ENCODE results near the gene UBR3. TPM values are rescaled to one million over a fixed set of nuclear protein-coding genes. Genes with fewer than 3 reads are reported as not detected.
A peak's percentile ranks its signal among the peaks of the same experiment; 100 is the strongest.

UBR3 gene
- total RNA-seq, 2 experiments from 2014 or later = 11.6 to 21.0 TPM

DNA sequence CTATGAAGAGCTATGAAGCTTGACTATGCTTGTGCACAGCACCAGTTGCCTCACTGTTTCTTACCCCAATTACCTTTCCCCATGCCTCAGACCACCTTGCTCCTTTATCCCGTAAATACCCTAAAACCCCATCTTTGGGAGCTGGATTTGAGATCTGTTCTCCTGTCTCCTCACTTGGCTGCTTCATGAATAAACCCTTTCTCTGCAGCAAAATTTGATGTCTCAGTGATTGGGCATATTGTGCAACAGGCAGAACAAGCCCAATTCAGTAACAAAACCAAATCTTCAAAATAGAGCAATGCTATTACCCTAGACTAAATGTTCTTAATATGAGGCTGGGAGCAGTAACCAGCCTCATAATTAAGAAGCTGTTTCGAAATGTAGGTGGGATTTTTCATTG is 32.1 kb upstream of the UBR3 start:
- CTCF ChIA-PET (ENCODE audit: unreplicated experiment) = no interaction called here
- H3K9me2 ChIP-seq (ENCODE audit: insufficient read depth, low read length) = no peaks in the 10 kb centered on the region
- H3K36me3 ChIP-seq (ENCODE audit: insufficient read depth, low read length) = no peaks in the 10 kb centered on the region
- H4K20me1 ChIP-seq (ENCODE audit: insufficient read depth, low read length) = peaks cover 7% of the 10 kb centered on the region; the same call in 1 of the 2 replicates
- H3K4me2 ChIP-seq (ENCODE audit: low read length) = no peak overlapping the region
- H3K27ac ChIP-seq (ENCODE audit: low read depth, low read length, poor library complexity, severe bottlenecking) = no peak overlapping the region
- H3K79me2 ChIP-seq (ENCODE audit: insufficient read depth, low read depth, low read length) = peaks cover 12% of the 10 kb centered on the region
- POLR2A ChIA-PET = interaction anchor here (0.7 to 1.6 kb wide), 4 partner anchors 18 to 185 kb away, joined by 3 read pairs; no protein-coding TSS in a partner anchor
- intact Hi-C loops (cut with micrococcal nuclease; ENCODE audit: unreplicated experiment) = loop anchor here (5.0 kb wide), 1 partner anchor 213 kb away; the partner anchor contains the start of gene PPIG
- peaks cover 10% of the 10 kb centered on the region for H3K4me1 ChIP-seq (ENCODE audit: insufficient read depth, low read length, poor library complexity, severe bottlenecking)
- no TSS peak for BruUV-seq (replicated peaks)
- H2AFZ ChIP-seq (ENCODE audit: low read length) = no peak overlapping the region
- no peak overlapping the region for H3K4me3 ChIP-seq (ENCODE audit: low read depth, low read length, poor library complexity, severe bottlenecking)
- DNase-seq (ENCODE audit: low spot score) = no peak
- H3K9me3 ChIP-seq (ENCODE audit: low read length) = no peaks in the 10 kb centered on the region
- TF ChIP-seq EZH2phosphoT487 (IDR thresholded peaks at IDR 0.05; ENCODE audit: borderline replicate concordance, low read depth, low read length) = no peak

DNA sequence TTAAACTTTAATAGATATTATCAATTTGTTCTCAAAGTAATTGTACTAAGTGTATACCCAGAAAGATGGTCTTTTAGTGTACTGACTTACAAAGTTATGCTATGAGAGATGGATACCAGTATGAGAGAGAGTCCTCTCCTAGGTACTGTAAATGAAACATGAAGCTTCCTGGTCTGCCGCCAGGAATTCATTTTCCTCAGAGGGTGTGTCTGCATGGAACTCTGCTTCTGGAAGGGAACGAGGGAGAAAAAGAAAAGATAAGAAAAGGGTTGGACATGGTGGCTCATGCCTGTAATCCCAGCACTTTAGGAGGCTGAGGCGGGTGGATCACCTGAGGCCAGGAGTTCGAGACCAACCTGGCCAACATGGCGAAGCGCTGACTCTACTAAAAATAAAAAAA is 30.8 kb upstream of the UBR3 start:
- Histone ChIP-seq H2AFZ (ENCODE audit: low read length) (no peak overlapping the region), H3K4me3 (ENCODE audit: low read depth, low read length, poor library complexity, severe bottlenecking) (no peak overlapping the region), H3K4me2 (ENCODE audit: low read length) (no peak overlapping the region), H3K36me3 (ENCODE audit: insufficient read depth, low read length) (peaks cover 7% of the 10 kb centered on the region), H3K79me2 (ENCODE audit: insufficient read depth, low read depth, low read length) (peaks cover 25% of the 10 kb centered on the region), H3K27ac (ENCODE audit: low read depth, low read length, poor library complexity, severe bottlenecking) (no peak overlapping the region), H4K20me1 (ENCODE audit: insufficient read depth, low read length) (peaks cover 7% of the 10 kb centered on the region; the same call in 1 of the 2 replicates), H3K9me3 (ENCODE audit: low read length) (no peaks in the 10 kb centered on the region), H3K9me2 (ENCODE audit: insufficient read depth, low read length) (no peaks in the 10 kb centered on the region), H3K4me1 (ENCODE audit: insufficient read depth, low read length, poor library complexity, severe bottlenecking) (peaks cover 17% of the 10 kb centered on the region)
- TF ChIP-seq EZH2phosphoT487 (IDR thresholded peaks at IDR 0.05; ENCODE audit: borderline replicate concordance, low read depth, low read length) (no peak), CTCF (conservative IDR thresholded peaks at IDR 0.05; ENCODE audit: low read length) (no peak)
- CTCF ChIA-PET (ENCODE audit: unreplicated experiment) = no interaction called here
- no peak for DNase-seq (ENCODE audit: low spot score)
- intact Hi-C loops (cut with micrococcal nuclease; ENCODE audit: unreplicated experiment) = loop anchor here (5.0 kb wide), 1 partner anchor 214 kb away; the partner anchor contains the start of gene PPIG
- POLR2A ChIA-PET = no interaction called here
- BruUV-seq (replicated peaks) = no TSS peak

GRCh38 chr2:169797601-169798000 is 29.7 kb upstream of the UBR3 start:
- H3K4me3 ChIP-seq (ENCODE audit: low read depth, low read length, poor library complexity, severe bottlenecking) = no peak overlapping the region
- H3K27ac ChIP-seq (ENCODE audit: low read depth, low read length, poor library complexity, severe bottlenecking) = no peak overlapping the region
- peak overlapping the region; percentile 87; the same call in 1 of the 2 replicates for H2AFZ ChIP-seq (ENCODE audit: low read length)
- DNase-seq (ENCODE audit: low spot score) = no peak
- TF ChIP-seq CTCF (conservative IDR thresholded peaks at IDR 0.05; ENCODE audit: low read length) = no peak
- TF ChIP-seq EZH2phosphoT487 (IDR thresholded peaks at IDR 0.05; ENCODE audit: borderline replicate concordance, low read depth, low read length) = no peak
- no TSS peak for BruUV-seq (replicated peaks)
- H4K20me1 ChIP-seq (ENCODE audit: insufficient read depth, low read length) = peaks cover 7% of the 10 kb centered on the region; the same call in 1 of the 2 replicates
- intact Hi-C loops (cut with micrococcal nuclease; ENCODE audit: unreplicated experiment) = loop anchor here (5.0 kb wide), 1 partner anchor 215 kb away; the partner anchor contains the start of gene PPIG
- H3K36me3 ChIP-seq (ENCODE audit: insufficient read depth, low read length) = peaks cover 19% of the 10 kb centered on the region
- ChIA-PET CTCF (ENCODE audit: unreplicated experiment) (no interaction called here), POLR2A (interaction anchor here (0.6 to 1.7 kb wide), 6 partner anchors 9 to 105 kb away, joined by 3 to 9 read pairs (median 4); partner anchors contain the start of gene UBR3)
- peaks cover 17% of the 10 kb centered on the region for H3K4me1 ChIP-seq (ENCODE audit: insufficient read depth, low read length, poor library complexity, severe bottlenecking)
- peaks cover 36% of the 10 kb centered on the region for H3K79me2 ChIP-seq (ENCODE audit: insufficient read depth, low read depth, low read length)
- no peaks in the 10 kb centered on the region for H3K9me3 ChIP-seq (ENCODE audit: low read length)
- H3K9me2 ChIP-seq (ENCODE audit: insufficient read depth, low read length) = no peaks in the 10 kb centered on the region
- H3K4me2 ChIP-seq (ENCODE audit: low read length) = peak overlapping the region; percentile 94; the same call in 1 of the 2 replicates

All from OCI-LY7 (cell line).